GM23338 (cell line): ENCODE measurements around the gene ASB9. TPM values are rescaled to one million over a fixed set of nuclear protein-coding genes. Genes with fewer than 3 reads are reported as not detected.

Experiments
- ATAC-seq: fragments of 200-7000 bp; cut with Tn5 transposase; 3 replicates; pipeline ENCODE4 v1.9.1; 2020
- DNase-seq: peaks from one replicate; pipeline ENCODE4 v3.0.0-alpha.2; 2015; ENCODE audit warnings: low spot score
- H2AFZ ChIP-seq: fragments of 200-600 bp; sonication (generic); 2 replicates; pipeline ENCODE4 v1.8.0; 2016; ENCODE audit warnings: antibody characterized with exemption, mild to moderate bottlenecking, moderate library complexity
- H3F3A ChIP-seq: fragments of 200-600 bp; sonication (generic); replicated peaks from 2 replicates; pipeline ENCODE4 v1.8.0; 2017; ENCODE audit warnings: antibody characterized with exemption, mixed run types, low read depth
- H3K27ac ChIP-seq: fragments of 200-600 bp; sonication (generic); 2 replicates; pipeline ENCODE4 v1.6.1; 2016; ENCODE audit warnings: low read depth
- H3K27me3 ChIP-seq: fragments of 200-600 bp; sonication (generic); 2 replicates; pipeline ENCODE4 v1.8.0; 2016; ENCODE audit warnings: mild to moderate bottlenecking, mixed run types, moderate library complexity; ENCODE audit not compliant: insufficient read depth
- H3K36me3 ChIP-seq: fragments of 200-600 bp; sonication (generic); 2 replicates; pipeline ENCODE4 v1.8.0; 2016; ENCODE audit warnings: mild to moderate bottlenecking; ENCODE audit not compliant: insufficient read depth
- H3K4me1 ChIP-seq: fragments of 200-600 bp; sonication (generic); 2 replicates; pipeline ENCODE4 v1.8.0; 2016; ENCODE audit warnings: mild to moderate bottlenecking, moderate library complexity; ENCODE audit not compliant: insufficient read depth
- H3K4me2 ChIP-seq: fragments of 200-600 bp; sonication (generic); 2 replicates; pipeline ENCODE4 v1.7.1; 2017; ENCODE audit warnings: mixed run types
- H3K4me3 ChIP-seq: fragments of 200-600 bp; sonication (generic); 2 replicates; pipeline ENCODE4 v1.6.1; 2016; ENCODE audit warnings: mixed run types
- H3K79me2 ChIP-seq: fragments of 200-600 bp; sonication (generic); replicated peaks from 2 replicates; pipeline ENCODE4 v1.8.0; 2017; ENCODE audit warnings: mild to moderate bottlenecking; ENCODE audit not compliant: insufficient read depth
- H3K9me2 ChIP-seq: fragments of 200-600 bp; sonication (generic); 2 replicates; pipeline ENCODE4 v1.8.0; 2017; ENCODE audit not compliant: insufficient read depth
- H4K20me1 ChIP-seq: fragments of 200-600 bp; sonication (generic); replicated peaks from 2 replicates; pipeline ENCODE4 v1.8.0; 2017; ENCODE audit warnings: mild to moderate bottlenecking; ENCODE audit not compliant: insufficient read depth
- H3K27ac Mint-ChIP-seq: 2 replicates; pipeline ENCODE4 v1.8.0; 2020; ENCODE audit warnings: inconsistent platforms, mild to moderate bottlenecking, moderate library complexity, mixed read lengths
- H3K27me3 Mint-ChIP-seq: 3 replicates; pipeline ENCODE4 v1.8.0; 2022; ENCODE audit warnings: low read depth, mild to moderate bottlenecking, moderate library complexity, mixed read lengths, inconsistent platforms; ENCODE audit not compliant: insufficient read depth, poor library complexity
- H3K36me3 Mint-ChIP-seq: 3 replicates; pipeline ENCODE4 v1.8.0; 2021; ENCODE audit warnings: low read depth, mild to moderate bottlenecking, inconsistent platforms, moderate library complexity, mixed read lengths
- H3K4me1 Mint-ChIP-seq: 3 replicates; pipeline ENCODE4 v1.8.0; 2020; ENCODE audit warnings: mild to moderate bottlenecking, inconsistent platforms, mixed read lengths
- H3K4me3 Mint-ChIP-seq: 3 replicates; pipeline ENCODE4 v1.8.0; 2021; ENCODE audit warnings: moderate library complexity, mild to moderate bottlenecking, inconsistent platforms, mixed read lengths
- H3K9me3 Mint-ChIP-seq: 3 replicates; pipeline ENCODE4 v1.8.0; 2020; ENCODE audit warnings: moderate library complexity, mild to moderate bottlenecking, inconsistent platforms, mixed read lengths
- ETS1 ChIP-seq: IDR thresholded peaks from 2 replicates; pipeline ENCODE4 v1.6.1; 2016; ENCODE audit warnings: antibody characterized with exemption
- EZH2 ChIP-seq: fragments of 200-600 bp; sonication (generic); IDR thresholded peaks from one replicate; pipeline ENCODE4 v1.8.0; 2017; ENCODE audit warnings: antibody characterized with exemption, mild to moderate bottlenecking, low read depth; ENCODE audit not compliant: unreplicated experiment
- POLR2AphosphoS5 ChIP-seq: IDR thresholded peaks from 2 replicates; pipeline ENCODE4 v1.6.1; 2016; ENCODE audit warnings: antibody characterized with exemption, low read depth
- ZNF114 ChIP-seq: fragments of 250-450 bp; sonication (Bioruptor Pico); IDR thresholded peaks from 2 replicates; pipeline ENCODE4 v1.5.0; 2020; ENCODE audit warnings: mild to moderate bottlenecking, moderate library complexity
- polyA plus RNA-seq: library from polyadenylated mRNA; unstranded; fragments of >200 nt; fragmentation: Nextera tagmentation; extraction: Ambion mirVana; gene quantifications from 2 replicates; pipeline ENCODE4 v1.2.1, GENCODE V29; 2016
- total RNA-seq: library from RNA; depleted of rRNA; stranded (reverse); fragments of >200 nt; shearing (Covaris generic); gene quantifications from 2 replicates; pipeline ENCODE4 v1.2.3, GENCODE V29; 2014
- TF ChIP-seq, protein P1 (sequence below): IDR thresholded peaks from one replicate; pipeline ENCODE4 v1.6.1; 2018; ENCODE audit warnings: antibody characterized with exemption; ENCODE audit not compliant: unreplicated experiment
- TF ChIP-seq, protein P2 (sequence below): fragments of 250-450 bp; sonication (Bioruptor Pico); IDR thresholded peaks from 2 replicates; pipeline ENCODE4 v1.5.0; 2020; ENCODE audit warnings: mild to moderate bottlenecking, moderate library complexity

The ASB9 gene
- total and polyA plus RNA-seq, 2 experiments from 2014 or later = 0.37 to 0.42 TPM

DNA sequence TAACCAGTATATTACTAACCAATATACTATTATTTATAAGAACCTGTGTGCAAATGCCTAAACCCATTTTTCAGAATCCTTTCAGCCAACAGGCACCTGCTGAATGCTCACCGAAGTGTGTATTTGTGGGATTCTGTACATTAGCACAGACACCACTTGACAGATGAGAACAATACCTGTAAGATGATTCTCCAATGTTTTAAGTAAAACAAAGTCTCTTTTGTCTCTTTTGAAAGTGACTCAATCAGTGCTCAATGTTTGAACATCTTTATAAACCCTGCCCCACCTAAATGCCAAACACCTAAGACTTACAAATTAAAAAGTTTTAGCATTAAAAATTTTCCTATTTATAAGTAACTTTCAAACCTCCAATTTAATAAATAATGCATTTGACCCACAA is 763 bp downstream of the ASB9 start:
- Histone ChIP-seq H3K9me2 (no peaks in the 10 kb centered on the region), H3K27me3 (no peaks in the 10 kb centered on the region), H4K20me1 (no peaks in the 10 kb centered on the region), H3K4me3 (no peak overlapping the region), H2AFZ (no peak overlapping the region), H3K4me1 (no peaks in the 10 kb centered on the region; the same call in 1 of the 2 replicates), H3K36me3 (no peaks in the 10 kb centered on the region), H3K79me2 (no peaks in the 10 kb centered on the region), H3K4me2 (no peak overlapping the region), H3K27ac (no peak overlapping the region), H3F3A (no peaks in the 10 kb centered on the region)
- Mint-ChIP-seq H3K36me3 (no peaks in the 10 kb centered on the region), H3K4me3 (no peak overlapping the region), H3K27me3 (peaks cover 5% of the 10 kb centered on the region), H3K27ac (no peak overlapping the region), H3K4me1 (peaks cover 9% of the 10 kb centered on the region; the same call in 2 of the 3 replicates), H3K9me3 (no peaks in the 10 kb centered on the region)
- TF ChIP-seq ETS1 (no peak), EZH2 (no peak), POLR2AphosphoS5 (no peak), ZNF114 (CRISPR knock-in tag) (no peak)
- TF ChIP-seq, protein P1, sequence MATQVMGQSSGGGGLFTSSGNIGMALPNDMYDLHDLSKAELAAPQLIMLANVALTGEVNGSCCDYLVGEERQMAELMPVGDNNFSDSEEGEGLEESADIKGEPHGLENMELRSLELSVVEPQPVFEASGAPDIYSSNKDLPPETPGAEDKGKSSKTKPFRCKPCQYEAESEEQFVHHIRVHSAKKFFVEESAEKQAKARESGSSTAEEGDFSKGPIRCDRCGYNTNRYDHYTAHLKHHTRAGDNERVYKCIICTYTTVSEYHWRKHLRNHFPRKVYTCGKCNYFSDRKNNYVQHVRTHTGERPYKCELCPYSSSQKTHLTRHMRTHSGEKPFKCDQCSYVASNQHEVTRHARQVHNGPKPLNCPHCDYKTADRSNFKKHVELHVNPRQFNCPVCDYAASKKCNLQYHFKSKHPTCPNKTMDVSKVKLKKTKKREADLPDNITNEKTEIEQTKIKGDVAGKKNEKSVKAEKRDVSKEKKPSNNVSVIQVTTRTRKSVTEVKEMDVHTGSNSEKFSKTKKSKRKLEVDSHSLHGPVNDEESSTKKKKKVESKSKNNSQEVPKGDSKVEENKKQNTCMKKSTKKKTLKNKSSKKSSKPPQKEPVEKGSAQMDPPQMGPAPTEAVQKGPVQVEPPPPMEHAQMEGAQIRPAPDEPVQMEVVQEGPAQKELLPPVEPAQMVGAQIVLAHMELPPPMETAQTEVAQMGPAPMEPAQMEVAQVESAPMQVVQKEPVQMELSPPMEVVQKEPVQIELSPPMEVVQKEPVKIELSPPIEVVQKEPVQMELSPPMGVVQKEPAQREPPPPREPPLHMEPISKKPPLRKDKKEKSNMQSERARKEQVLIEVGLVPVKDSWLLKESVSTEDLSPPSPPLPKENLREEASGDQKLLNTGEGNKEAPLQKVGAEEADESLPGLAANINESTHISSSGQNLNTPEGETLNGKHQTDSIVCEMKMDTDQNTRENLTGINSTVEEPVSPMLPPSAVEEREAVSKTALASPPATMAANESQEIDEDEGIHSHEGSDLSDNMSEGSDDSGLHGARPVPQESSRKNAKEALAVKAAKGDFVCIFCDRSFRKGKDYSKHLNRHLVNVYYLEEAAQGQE = no peak
- TF ChIP-seq, protein P2, sequence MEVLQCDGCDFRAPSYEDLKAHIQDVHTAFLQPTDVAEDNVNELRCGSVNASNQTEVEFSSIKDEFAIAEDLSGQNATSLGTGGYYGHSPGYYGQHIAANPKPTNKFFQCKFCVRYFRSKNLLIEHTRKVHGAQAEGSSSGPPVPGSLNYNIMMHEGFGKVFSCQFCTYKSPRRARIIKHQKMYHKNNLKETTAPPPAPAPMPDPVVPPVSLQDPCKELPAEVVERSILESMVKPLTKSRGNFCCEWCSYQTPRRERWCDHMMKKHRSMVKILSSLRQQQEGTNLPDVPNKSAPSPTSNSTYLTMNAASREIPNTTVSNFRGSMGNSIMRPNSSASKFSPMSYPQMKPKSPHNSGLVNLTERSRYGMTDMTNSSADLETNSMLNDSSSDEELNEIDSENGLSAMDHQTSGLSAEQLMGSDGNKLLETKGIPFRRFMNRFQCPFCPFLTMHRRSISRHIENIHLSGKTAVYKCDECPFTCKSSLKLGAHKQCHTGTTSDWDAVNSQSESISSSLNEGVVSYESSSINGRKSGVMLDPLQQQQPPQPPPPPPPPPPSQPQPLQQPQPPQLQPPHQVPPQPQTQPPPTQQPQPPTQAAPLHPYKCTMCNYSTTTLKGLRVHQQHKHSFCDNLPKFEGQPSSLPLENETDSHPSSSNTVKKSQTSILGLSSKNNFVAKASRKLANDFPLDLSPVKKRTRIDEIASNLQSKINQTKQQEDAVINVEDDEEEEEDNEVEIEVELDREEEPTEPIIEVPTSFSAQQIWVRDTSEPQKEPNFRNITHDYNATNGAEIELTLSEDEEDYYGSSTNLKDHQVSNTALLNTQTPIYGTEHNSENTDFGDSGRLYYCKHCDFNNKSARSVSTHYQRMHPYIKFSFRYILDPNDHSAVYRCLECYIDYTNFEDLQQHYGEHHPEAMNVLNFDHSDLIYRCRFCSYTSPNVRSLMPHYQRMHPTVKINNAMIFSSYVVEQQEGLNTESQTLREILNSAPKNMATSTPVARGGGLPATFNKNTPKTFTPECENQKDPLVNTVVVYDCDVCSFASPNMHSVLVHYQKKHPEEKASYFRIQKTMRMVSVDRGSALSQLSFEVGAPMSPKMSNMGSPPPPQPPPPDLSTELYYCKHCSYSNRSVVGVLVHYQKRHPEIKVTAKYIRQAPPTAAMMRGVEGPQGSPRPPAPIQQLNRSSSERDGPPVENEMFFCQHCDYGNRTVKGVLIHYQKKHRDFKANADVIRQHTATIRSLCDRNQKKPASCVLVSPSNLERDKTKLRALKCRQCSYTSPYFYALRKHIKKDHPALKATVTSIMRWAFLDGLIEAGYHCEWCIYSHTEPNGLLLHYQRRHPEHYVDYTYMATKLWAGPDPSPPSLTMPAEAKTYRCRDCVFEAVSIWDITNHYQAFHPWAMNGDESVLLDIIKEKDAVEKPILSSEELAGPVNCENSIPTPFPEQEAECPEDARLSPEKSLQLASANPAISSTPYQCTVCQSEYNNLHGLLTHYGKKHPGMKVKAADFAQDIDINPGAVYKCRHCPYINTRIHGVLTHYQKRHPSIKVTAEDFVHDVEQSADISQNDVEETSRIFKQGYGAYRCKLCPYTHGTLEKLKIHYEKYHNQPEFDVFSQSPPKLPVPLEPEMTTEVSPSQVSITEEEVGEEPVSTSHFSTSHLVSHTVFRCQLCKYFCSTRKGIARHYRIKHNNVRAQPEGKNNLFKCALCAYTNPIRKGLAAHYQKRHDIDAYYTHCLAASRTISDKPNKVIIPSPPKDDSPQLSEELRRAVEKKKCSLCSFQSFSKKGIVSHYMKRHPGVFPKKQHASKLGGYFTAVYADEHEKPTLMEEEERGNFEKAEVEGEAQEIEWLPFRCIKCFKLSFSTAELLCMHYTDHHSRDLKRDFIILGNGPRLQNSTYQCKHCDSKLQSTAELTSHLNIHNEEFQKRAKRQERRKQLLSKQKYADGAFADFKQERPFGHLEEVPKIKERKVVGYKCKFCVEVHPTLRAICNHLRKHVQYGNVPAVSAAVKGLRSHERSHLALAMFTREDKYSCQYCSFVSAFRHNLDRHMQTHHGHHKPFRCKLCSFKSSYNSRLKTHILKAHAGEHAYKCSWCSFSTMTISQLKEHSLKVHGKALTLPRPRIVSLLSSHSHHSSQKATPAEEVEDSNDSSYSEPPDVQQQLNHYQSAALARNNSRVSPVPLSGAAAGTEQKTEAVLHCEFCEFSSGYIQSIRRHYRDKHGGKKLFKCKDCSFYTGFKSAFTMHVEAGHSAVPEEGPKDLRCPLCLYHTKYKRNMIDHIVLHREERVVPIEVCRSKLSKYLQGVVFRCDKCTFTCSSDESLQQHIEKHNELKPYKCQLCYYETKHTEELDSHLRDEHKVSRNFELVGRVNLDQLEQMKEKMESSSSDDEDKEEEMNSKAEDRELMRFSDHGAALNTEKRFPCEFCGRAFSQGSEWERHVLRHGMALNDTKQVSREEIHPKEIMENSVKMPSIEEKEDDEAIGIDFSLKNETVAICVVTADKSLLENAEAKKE (CRISPR knock-in tag) = no peak
- ATAC-seq (no peak), DNase-seq (no peak)
